A172 (cell line): ENCODE measurements around the gene LRRC4C. TPM values are rescaled to one million over a fixed set of nuclear protein-coding genes. Genes with fewer than 3 reads are reported as not detected.

ENCODE experiments used
- DNase-seq: peaks from one replicate; pipeline ENCODE4 v3.0.0-alpha.2; 2015; ENCODE audit warnings: low spot score
- total RNA-seq: library from RNA; depleted of rRNA; stranded (reverse); fragments of >200 nt; shearing (Covaris generic); gene quantifications from 2 replicates; pipeline ENCODE4 v1.2.3, GENCODE V29; 2014; rRNA removed

The LRRC4C gene
- 0.05 TPM in 1 of 2 replicates, not detected in the other for total RNA-seq

DNA sequence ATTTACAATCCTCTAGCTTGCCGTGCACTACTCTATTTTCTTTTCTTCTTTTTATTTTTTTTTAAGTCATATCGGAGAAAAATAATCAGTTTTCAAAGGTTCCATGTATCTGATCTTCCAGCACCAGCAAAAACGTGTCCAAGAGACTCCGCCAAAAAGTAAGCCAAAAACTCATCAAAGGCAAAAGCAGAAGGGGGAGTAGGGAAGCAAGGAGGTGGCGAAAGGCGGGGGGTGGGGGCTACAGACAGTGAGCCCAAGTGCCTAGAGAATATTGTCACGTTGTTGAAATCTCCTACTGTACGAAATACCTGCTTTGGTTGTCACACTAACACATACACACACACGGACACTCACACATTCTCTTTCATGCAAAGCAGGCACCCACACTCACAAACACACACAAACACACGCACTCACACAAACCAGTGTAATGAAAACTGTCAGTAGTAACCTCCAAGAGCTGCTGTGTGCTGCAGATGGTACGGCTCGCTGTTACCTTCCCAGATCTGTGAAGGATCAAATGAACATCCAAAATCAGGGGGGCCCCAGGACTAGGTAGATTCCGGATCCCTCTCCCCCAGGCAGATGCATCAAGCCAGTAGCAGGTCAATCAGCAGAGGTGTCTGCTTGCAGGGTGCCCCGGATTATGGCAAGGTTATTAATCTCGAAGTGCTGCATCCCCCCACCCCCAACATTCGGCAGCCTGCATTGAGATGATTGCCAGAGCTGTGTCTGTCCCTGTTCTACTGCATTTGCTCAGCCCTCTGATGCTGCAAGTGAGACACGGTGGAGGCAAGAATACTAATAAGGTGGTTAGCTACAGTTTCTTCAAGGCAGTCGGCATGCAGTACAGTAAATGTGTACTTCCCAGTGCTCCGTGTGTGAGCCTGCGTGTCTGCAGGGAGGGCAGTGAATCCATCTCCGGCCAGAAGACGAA lies at the start of gene LRRC4C:
Gene LRRC4C, minus strand, starts transcription at position 188 of the 937 bp plus-strand sequence.
- no peak for DNase-seq

DNA sequence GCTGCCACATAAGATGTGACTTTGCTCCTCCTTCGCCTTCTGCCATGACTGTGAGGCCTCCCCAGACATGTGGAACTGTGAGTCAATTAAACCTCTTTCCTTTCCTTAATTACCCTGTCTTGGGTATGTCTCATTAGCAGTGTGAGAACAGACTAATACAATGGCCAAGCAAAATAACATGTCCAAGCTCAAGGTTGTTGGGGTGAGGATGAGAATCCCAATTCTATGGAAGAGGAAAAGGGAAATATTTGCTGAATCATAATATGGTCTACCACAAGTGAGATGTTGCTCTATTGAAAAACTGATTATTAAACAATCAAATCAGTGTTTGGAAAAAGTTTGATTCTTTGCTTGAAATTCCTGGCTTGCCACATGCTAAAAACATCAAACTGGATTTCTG lies 48.7 kb upstream of the LRRC4C start:
- DNase-seq, result no peak

DNA sequence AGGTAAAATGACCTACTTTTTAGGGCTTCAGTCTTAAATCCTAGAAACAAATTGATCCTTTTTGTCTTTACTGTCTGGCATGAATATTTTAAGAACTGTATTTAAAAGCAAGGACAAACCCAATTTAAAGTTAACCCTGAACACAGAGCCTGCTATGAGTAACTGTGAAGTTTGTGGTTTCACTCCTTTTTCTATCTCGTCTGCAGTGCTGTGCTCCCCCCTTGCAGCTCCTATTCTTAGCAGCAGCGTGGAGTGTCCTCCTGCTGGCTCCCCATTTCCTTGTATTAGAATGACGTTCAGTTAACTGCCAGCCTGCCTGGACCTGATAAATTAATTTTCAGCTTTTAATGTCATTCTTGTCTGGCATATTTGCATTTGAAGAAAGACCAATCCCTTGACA lies 40.0 kb upstream of the LRRC4C start:
- no peak for DNase-seq

DNA sequence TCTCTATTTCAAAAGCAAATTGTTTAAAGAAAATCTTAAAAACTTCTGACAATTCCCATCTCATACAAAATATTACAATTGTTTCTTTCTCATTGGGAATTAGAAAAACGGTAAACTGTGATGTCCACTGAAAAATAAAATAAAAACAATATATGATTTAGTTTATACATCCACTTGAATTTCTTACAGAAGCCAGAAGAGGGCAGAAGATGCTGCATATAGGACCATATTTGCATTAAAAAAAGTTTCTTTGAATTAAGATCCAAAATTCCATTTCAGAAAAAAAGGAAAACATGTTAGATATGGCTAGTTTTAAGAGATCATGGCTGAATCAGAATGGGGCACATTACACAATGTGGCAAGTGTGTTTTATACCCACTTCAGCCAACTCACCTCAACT lies 39.3 kb upstream of the LRRC4C start:
- DNase-seq, result no peak

DNA sequence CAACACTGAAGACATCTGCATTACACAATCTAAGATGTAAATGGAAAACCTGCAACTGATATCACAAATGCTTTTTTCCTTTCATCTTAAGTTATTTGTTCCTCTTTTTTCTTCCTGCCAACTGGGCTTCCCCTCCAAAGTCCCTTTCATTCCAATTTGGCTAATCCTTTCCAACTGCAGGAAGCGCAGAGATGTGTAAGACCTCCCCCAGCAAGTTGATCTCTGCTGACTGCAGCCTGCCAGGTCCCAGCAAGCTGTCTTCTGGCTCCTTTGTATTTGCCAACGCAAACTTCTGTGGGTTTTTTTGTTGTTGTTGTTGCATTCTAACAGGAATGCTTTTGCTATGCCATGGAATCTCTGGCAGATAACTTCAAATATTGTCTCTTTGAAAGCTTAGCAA lies 38.5 kb upstream of the LRRC4C start:
- DNase-seq, result no peak

DNA sequence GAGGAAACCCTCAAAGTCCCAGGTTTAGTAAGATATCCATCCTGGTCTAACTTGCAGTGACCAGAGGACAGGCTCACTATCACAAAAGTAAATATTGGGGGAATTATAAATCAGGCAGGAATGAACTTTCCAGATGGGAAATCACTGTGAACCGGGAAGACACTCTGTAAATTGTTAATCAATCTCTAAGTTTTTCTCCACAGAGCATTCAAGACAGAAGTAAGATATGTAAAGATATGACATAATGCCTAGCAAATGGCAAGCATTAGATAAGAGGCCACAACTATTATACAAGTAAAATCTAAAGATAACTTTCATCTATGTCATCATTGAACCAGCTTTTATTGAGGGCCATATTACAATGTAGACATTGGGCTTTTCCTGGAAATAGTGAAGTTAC lies 35.3 kb upstream of the LRRC4C start:
- no peak for DNase-seq

DNA sequence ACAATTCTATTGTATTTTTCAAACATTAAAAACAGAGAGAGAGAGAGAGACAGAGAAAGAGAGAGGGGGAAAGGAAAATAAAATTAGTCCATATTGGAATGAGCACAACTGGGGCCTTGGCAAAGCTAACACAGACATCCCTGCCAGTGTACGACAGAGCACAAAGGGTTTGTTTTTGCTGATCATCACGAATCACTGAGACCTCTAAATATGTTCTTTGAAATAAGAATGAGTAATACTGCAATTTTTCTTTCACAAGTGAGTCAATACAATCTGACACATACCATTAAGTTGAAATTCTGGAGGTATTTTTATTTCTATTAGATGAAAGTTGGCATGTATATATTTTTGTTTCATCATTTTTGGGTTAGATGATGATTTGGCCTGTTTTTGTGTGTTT lies 27.0 kb upstream of the LRRC4C start:
- DNase-seq, result no peak

DNA sequence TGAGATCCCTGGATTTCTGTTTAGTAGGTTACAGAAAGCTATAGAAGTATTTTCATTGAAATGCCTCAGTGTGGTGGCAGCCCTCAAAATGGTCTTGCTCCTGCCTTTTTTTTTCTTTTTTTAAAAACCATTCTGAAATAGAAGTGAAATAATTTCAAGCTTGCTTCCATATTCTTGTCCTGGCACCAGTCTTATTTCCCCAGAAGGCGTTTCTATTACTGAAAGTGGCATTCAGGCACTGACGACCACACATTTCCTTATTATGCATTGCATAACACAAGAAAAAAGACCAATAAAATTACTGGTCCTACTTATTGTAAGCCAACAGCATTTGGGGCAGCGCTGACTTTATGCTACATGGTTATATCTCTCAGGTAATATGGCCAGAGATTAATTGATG lies 24.5 kb upstream of the LRRC4C start:
- no peak for DNase-seq

DNA sequence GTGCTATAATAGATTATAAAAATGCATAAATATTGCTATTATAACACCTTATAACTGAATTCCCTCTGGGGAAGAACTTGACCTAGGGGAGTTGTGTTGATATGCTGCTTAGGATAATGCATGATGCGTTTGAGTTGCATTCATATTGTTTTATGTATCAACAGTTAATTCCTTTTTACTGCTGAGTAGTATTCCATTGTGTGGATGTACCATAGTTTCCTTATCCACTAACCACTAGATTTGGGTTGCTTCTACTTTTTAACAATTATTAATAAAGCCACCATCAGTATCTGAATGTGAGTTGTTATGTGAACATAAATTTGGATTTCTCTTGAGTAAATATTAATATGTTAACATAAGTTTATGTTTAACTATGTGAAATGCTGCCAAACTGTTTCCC lies 19.7 kb upstream of the LRRC4C start:
- DNase-seq, result no peak

DNA sequence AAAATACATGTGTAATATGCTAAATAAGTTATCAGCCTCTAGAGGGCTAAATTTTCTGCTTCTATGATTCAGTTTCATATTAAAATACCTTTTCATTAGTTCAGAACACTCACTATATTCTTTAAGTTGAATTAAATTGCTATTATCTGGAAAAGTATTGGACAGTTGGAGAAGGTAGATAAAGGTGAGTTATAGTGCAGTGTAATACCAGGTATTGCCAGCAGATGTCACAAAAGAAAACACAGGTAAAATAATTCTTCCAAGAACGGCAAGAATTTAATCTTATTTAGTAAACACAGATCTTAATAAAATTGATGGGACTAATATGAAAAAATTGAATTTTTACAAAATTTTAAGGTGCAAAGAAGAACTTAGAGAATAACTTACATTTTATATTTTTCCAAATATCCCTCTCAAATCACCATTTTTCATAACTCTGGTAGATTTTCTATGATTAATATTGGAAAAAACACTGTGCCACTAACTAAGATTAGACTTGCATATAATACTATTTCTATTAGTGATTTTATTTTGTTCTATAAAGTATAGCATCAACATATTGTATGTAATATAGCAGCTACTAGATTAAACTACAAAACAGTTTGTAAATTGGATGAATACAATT lies 1.7 kb upstream of the LRRC4C start:
- peak; percentile 9 for DNase-seq

DNA sequence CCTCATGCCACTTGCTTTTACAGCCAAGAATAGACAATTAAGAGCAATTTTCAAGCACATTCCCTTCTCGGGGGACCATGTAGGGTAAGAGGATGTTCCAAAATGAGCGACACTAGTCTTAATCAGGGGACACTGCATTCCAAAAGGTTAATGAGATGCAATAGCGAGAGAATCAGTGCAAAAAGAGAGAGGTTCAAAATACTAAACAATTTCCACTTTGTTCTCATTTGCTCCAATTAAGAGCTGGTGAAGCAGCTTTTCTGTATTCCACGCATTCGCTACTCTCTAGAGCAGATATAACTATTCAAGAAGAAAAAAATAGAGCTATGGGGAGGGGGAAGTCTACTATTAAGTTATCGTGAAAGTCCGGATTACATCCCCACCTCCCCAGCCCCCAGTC lies 811 bp downstream of the LRRC4C start:
- no peak for DNase-seq

DNA sequence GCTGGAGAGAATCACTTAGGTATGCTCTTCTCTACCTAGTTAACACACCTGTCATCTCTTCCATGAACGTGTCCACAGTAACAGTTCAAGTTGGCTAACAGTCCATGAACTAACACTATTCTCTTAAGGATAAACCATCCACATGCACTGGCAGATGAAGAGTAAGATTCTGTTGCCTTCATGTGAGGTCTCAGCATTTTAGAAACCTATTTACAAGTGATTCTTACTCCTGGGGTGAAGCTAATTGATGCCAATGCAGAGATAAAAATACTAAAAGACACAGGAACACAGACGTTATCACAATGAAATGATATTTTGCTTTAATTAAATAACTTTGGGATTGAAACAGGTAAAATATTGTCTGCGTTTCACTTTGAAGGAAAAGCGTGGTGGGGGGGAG lies 1.3 kb downstream of the LRRC4C start:
- no peak for DNase-seq

DNA sequence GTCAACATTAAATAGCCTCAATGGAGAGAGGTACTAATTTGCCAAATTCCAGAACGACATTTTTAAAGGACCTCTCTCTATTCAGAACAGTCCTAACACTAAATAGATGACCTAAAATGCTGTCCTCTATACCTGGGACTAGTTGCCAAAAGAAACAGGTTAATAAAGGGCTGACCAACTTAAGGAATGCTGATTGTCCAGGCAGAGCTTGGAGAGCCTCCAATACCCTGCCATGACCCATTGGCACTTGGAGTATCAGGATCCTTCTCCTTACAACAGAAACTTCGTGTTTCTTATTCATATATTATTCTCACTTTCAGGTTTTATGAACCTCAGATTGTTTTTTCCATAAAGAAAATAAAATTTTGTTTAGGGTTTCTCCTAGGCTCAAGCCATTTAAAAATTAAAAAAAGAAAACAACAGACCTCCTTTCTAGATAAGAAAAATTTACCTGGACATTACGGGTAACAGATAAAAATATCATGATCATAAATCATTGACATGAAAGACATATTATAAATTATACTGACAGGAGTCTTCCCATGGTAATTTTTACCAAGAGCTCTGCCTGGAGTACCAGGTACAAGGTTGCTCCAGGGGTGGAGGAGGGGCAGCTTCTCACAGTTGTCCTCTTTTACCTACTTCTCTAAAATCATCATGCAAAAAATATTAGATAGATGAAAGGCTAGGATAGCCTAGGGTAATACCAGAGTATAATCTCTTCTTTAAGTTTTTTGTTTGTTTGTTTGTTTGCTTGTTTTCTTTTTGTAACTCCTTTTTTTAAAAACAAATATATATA lies 2.0 kb downstream of the LRRC4C start:
- DNase-seq, result no peak

DNA sequence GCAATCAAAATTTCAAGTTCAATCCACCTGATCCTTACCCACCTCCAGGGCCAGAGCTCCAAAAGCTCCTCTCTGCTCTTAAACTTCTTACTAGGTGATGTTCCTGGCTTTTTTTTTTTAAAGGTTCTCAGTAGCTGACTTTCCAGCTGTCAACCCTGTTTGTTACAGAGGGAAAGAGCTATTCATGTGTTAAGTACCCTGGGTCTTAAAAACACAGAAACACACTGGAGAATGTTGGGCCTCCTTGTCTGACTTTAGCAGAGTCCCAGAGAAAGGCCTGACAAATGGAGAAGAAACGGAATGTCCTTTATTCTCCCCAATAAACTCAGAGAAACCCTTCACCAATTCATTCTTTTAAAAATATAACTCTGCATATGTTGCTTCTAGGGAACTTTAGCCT lies 3.2 kb downstream of the LRRC4C start:
- no peak for DNase-seq

DNA sequence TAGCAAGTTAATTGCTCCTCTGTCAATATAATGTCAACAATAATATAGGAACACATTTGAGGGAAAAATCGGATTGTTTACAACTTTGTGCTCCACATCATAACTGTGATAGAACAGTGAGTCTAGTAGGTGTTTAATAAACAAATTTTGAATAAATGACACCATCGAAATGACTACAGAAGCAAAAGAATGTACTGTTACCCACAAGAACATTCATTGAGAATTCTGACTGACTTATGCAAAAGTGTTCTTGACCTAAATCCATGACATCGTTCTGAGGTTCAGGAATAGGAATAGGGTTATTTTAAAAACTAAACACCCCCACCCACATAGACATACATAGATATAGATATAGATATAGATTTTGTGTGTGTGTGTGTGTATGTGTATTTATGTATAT lies 8.4 kb downstream of the LRRC4C start:
- DNase-seq, result no peak

DNA sequence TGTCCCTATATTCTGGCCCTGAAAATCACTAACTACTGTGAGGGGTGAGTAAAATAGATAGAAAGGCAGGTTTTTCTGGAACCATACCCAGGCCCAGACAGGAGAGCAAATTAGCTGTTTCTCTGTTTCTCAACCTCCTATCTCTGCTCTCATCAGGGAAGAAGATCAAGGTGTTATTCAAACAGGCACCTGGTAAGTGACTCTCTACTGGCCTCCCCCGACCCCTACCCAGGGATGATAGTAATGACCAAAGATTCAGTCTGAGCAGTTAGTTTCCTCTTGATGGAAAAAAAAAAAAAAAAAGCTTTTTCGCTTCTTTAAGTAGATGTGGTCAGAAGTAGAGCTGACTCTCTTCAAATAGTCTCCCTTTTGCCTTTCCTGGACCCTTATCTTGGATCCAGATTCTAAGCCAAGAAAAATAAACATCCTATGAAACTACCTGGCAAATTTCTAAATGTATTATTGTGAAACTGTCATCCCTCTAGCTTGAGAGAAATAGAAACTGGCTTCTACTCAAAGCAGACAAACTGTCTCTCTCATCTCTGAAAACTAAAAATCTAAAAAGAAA lies 9.9 kb downstream of the LRRC4C start:
- no peak for DNase-seq

DNA sequence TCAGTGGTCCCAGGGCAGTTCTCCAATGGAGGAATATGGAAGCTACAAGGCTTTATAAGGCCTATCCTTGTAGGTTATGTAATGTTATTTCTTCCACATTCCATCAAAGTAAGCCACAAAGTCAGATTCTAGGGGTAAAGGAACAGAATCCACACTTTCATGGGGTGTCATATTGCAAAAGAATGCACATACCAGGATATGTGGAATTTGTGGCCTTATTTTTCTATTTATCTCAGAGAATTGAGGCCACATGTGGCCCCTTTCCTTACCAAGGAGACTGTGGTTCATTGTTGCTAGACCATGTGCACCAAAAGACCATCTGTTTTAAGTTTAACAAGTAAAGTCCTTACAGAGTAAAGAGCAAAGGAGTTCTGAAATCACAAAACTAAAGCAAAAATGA lies 12.9 kb downstream of the LRRC4C start:
- DNase-seq, result no peak

DNA sequence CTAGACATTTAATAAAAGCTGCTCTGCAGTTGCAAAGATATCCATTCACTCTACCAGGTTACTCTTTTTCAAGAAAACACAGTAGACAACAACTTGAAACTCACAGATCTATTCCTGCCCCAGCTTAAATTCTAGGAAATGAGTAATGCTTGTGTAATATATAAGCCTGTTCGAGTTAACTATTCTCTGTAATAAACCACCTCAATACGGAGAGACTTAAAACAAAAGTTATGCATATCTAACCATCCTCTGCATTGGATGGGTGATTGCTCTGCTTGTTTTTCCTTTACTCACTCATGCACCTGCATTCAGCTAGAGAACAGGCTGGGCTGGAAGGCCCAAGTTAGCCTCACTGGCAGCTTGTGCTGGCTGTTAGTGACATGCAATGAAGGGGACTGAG lies 13.3 kb downstream of the LRRC4C start:
- no peak for DNase-seq

DNA sequence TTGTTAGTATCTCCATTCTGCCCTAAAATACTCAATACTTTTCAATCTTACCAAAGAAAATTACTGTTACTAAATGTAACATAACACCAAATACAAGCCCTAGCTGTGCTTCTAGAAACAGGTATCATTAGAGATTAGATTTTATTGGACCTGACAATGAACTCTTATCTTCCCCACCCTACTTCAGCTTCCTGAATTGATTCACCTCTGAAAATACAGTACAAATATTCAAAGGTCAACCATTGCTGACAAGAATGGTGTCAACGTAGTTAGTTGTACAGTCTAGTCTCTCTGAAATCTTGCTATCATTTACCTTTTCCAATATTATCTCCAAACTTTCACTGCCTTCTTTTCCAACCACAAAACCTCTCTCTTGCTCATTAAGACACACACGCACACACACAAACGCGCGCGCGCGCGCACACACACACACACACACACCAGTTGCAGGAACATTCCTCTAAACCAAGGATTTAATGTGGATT lies 22.4 kb downstream of the LRRC4C start:
- DNase-seq, result no peak

DNA sequence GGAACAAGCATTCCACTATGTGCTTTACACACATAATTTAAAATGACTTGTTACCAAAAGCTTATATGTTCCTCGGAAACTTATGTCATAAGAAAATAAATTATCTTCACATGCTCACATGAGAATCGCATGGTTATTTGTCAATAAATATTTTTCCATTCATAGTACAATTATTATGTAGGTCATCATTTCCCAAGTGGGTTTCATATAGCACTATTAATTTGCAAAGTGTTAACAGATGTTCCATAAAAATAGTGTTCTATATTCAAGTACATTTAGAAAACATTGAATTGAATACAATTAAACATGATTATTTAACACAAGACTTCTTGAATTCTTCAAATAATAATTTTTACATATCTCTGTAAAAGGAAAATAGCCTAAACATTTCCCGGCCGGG lies 23.9 kb downstream of the LRRC4C start:
- DNase-seq, result no peak

DNA sequence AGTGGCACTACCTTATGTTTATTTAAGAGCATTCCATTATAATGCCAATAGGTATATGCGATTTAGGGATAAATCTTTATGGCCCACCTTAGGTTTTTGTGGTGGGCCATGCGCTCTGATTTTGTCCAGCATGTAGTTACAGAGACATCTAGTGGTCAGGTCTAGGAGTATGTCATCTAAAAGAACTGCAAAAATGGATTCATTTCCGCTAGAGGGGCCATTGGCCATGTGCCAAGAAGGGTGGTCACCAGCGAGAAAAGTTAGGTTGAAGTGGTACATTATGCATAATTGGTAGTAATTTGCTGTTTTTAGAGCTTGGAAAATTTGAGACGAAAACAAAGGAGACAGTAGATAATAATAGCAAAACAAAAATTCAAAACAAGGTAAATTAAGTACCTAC lies 27.7 kb downstream of the LRRC4C start:
- no peak for DNase-seq

DNA sequence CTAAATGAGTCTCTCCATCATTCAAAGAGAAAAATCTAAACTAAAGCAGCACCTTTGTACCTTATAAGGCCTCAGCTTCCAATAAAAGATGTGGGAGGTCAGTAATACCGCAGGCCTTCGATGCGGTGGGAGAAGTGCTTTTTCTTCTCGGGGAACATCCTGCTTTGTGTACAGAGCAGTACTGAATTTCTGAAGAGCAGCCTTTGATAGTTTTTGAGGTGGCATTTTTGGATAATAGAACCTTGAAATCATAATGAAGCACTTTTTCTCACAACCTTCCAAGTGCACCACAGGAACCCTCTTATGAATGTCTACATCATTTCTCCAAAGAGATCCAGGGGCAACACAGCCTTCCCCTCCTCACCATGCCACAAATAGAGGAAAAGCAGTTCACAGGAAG lies 39.6 kb downstream of the LRRC4C start:
- DNase-seq, result no peak
